Panc1 (cell line): ENCODE measurements around the gene SH3TC2. TPM values are rescaled to one million over a fixed set of nuclear protein-coding genes. Genes with fewer than 3 reads are reported as not detected.

Source experiments
- ATAC-seq: fragments of 200-7000 bp; cut with Tn5 transposase; 2 replicates; pipeline ENCODE4 v1.9.1; 2020; ENCODE audit warnings: mild to moderate bottlenecking, moderate library complexity
- Bru-seq: library from RNA; stranded (reverse); fragments of 400-500 nt; gene quantifications from one replicate; lab custom pipeline; 2021; lab: Mats Ljungman, UMichigan
- BruChase-seq, 2 experiments: library from RNA; stranded (reverse); fragments of 400-500 nt; gene quantifications; one replicate each; lab custom pipeline; 2021; lab: Mats Ljungman, UMichigan
- BruUV-seq: library from RNA; stranded (reverse); fragments of 400-500 nt; replicated peaks from 2 replicates; lab custom pipeline; 2021; lab: Mats Ljungman, UMichigan
- CTCF ChIA-PET: fragments of 300-600 bp; sonication (Branson Sonifier 250); formaldehyde crosslinking; loops from one replicate; lab custom pipeline; 2022; ENCODE audit warnings: antibody characterized with exemption; lab: Charles Lee
- POLR2A ChIA-PET: fragments of 300-600 bp; sonication (Branson Sonifier 250); formaldehyde crosslinking; loops from one replicate; lab custom pipeline; 2022; ENCODE audit warnings: antibody characterized with exemption; lab: Charles Lee
- DNase-seq: peaks from one replicate; pipeline ENCODE4 v3.0.0-alpha.2; 2010; ENCODE audit warnings: low read depth, low spot score
- H3K27ac ChIP-seq: 2 replicates; pipeline ENCODE4 v1.5.1; 2011; ENCODE audit warnings: mild to moderate bottlenecking, low read length, inconsistent platforms
- H3K27me3 ChIP-seq: fragments of 200-500 bp; sonication (Bioruptor generic); 2 replicates; pipeline ENCODE4 v1.6.0; 2014; ENCODE audit warnings: low read length, inconsistent platforms; ENCODE audit not compliant: control insufficient read depth, insufficient read depth
- H3K36me3 ChIP-seq: fragments of 200-500 bp; sonication (Bioruptor generic); 2 replicates; pipeline ENCODE4 v1.5.1; 2014; ENCODE audit warnings: inconsistent platforms, mild to moderate bottlenecking, low read length, moderate library complexity; ENCODE audit not compliant: control insufficient read depth, insufficient read depth
- H3K4me1 ChIP-seq: 2 replicates; pipeline ENCODE4 v1.5.1; 2011; ENCODE audit warnings: inconsistent platforms, mild to moderate bottlenecking, low read length, moderate library complexity; ENCODE audit not compliant: control insufficient read depth, insufficient read depth
- H3K4me3 ChIP-seq, 2 experiments: 2 replicates each; pipeline ENCODE4 v1.5.1; 2011 to 2012; ENCODE audit warnings: low read depth in 2 of 2, low read length in 2 of 2, mild to moderate bottlenecking in 2 of 2, inconsistent platforms in 1 of 2, moderate library complexity in 1 of 2
- H3K9me3 ChIP-seq: fragments of 200-500 bp; sonication (Bioruptor generic); 2 replicates; pipeline ENCODE4 v1.5.1; 2014; ENCODE audit warnings: low read depth, mild to moderate bottlenecking, inconsistent platforms, low read length, moderate library complexity; ENCODE audit not compliant: control insufficient read depth, insufficient read depth
- CTCF ChIP-seq: fragments of 450-650 bp; IDR thresholded peaks from 2 replicates; pipeline ENCODE4 v1.5.1; 2017; ENCODE audit warnings: mild to moderate bottlenecking
- POLR2AphosphoS5 ChIP-seq: IDR thresholded peaks from 2 replicates; pipeline ENCODE4 v1.6.1; 2012; ENCODE audit warnings: mild to moderate bottlenecking, low read depth, low read length, moderate library complexity
- REST ChIP-seq, 2 experiments: IDR thresholded peaks; 2 replicates each; pipeline ENCODE4 v1.6.1; 2011 to 2012; ENCODE audit warnings: low read depth in 2 of 2, control low read depth in 1 of 2, low read length in 1 of 2, mild to moderate bottlenecking in 1 of 2, moderate library complexity in 1 of 2; ENCODE audit not compliant: insufficient read depth in 1 of 2
- SIN3A ChIP-seq: IDR thresholded peaks from 2 replicates; pipeline ENCODE4 v1.6.1; 2012; ENCODE audit warnings: low read depth, mild to moderate bottlenecking, low read length, moderate library complexity, borderline replicate concordance; ENCODE audit not compliant: insufficient read depth
- TCF7L2 ChIP-seq: IDR thresholded peaks from 2 replicates; pipeline ENCODE4 v1.6.1; 2011; ENCODE audit warnings: mild to moderate bottlenecking, low read depth, low read length, inconsistent platforms
- in situ Hi-C: cut with HindIII; loops from 2 replicates; pipeline ENCODE4 v1.10.0; 2016; ENCODE audit warnings: low sequenced_read_pairs, low pct_unique_long_range_greater_than_20kb
- intact Hi-C: fragments of 100-400 bp; cut with micrococcal nuclease; formaldehyde crosslinking; loops from one replicate; pipeline ENCODE4 v1.10.0; 2022; ENCODE audit not compliant: unreplicated experiment
- long read RNA-seq: library from polyadenylated mRNA; unstranded; transcript quantifications from one replicate; pipeline ENCODE4 v2.0.0, GENCODE V29; 2021; ENCODE audit not compliant: unreplicated experiment
- polyA plus RNA-seq: library from polyadenylated mRNA; unstranded; fragments of >200 nt; gene quantifications from one replicate; pipeline ENCODE4 v1.2.1, GENCODE V29; 2012; ENCODE audit warnings: missing spikeins; ENCODE audit not compliant: insufficient read length
- total RNA-seq: library from RNA; stranded (reverse); gene quantifications from one replicate; pipeline ENCODE4 v1.2.1, GENCODE V29; 2021; ENCODE audit not compliant: unreplicated experiment

The SH3TC2 gene
- total RNA-seq (0.33 TPM), Bru-seq, nascent RNA (percentile 18 among the genes with signal in this experiment), BruChase-seq, experiment 1, labeled RNA remaining after a 2-hour chase (percentile 18 among the genes with signal in this experiment), BruChase-seq, experiment 2, labeled RNA remaining after a 6-hour chase (percentile 16 among the genes with signal in this experiment)
- polyA plus RNA-seq = not detected
- long read RNA-seq, partial matches to known transcripts = 0 of 1 reads
- long read RNA-seq, other reads (novel, unspliced or antisense) = 1 of 1 reads

- Histone ChIP-seq H3K4me1 (peaks cover 7% of the 10 kb centered on the region; the same call in 1 of the 2 replicates), H3K9me3 (no peaks in the 10 kb centered on the region), H3K36me3 (no peaks in the 10 kb centered on the region), H3K4me3 (no peak within 1 kb of the TSS), H3K27ac (no peak within 1 kb of the TSS; the same call in 1 of the 2 replicates), H3K27me3 (no peaks in the 10 kb centered on the region)
- ATAC-seq (peak; percentile 80), DNase-seq (no peak)
- TF ChIP-seq TCF7L2 = no peak
- no peak for TF ChIP-seq POLR2AphosphoS5
- TF ChIP-seq CTCF = no peak
- no peak for TF ChIP-seq REST (IDR thresholded peaks at IDR 0.05; ENCODE audit: insufficient read depth in 1 of 2, low read depth in 2 of 2, low read length in 1 of 2)
- no peak for TF ChIP-seq SIN3A
- BruUV-seq = no TSS peak
- intact Hi-C loops (no loop called here), in situ Hi-C loops (no loop called here)
- ChIA-PET POLR2A (no interaction called here), CTCF (no interaction called here)
These were observed at the start of gene SH3TC2 for GRCh38 chr5:149063017-149063687. Gene SH3TC2, minus strand, starts transcription at chr5:149063062. Its CDS starts 40 bp downstream, at chr5:149063022.

GRCh38 chr5:149110406-149110805 is 47.5 kb upstream of the SH3TC2 start:
- DNase-seq = no peak
- ATAC-seq = no peak
- H3K4me1 ChIP-seq = no peaks in the 10 kb centered on the region
- TF ChIP-seq POLR2AphosphoS5 = no peak
- TF ChIP-seq TCF7L2 = no peak
- TF ChIP-seq CTCF = no peak
- TF ChIP-seq REST (IDR thresholded peaks at IDR 0.05; ENCODE audit: insufficient read depth in 1 of 2, low read depth in 2 of 2, low read length in 1 of 2) = no peak
- no peak for TF ChIP-seq SIN3A
- H3K9me3 ChIP-seq = no peaks in the 10 kb centered on the region
- no peaks in the 10 kb centered on the region for H3K27me3 ChIP-seq
- intact Hi-C loops (loop anchor here (10.0 kb wide), 2 partner anchors 196 to 286 kb away; partner anchors contain the start of gene ADRB2), in situ Hi-C loops (no loop called here)
- ChIA-PET POLR2A (no interaction called here), CTCF (no interaction called here)
- no TSS peak for BruUV-seq
- no peak overlapping the region for H3K27ac ChIP-seq
- no peak overlapping the region for H3K4me3 ChIP-seq
- no peaks in the 10 kb centered on the region for H3K36me3 ChIP-seq
